Lower leg skin (tissue), 3 donors: Measurements from ENCODE around the gene SLIT3.

Experiments
- CTCF ChIP-seq, 3 donors: fragments of 450-650 bp; IDR thresholded peaks; one replicate each; pipeline ENCODE4 v1.5.1; 2016; ENCODE audit warnings: antibody characterized with exemption in 3 of 3, mild to moderate bottlenecking in 3 of 3, moderate library complexity in 2 of 3
- POLR2A ChIP-seq, 2 donors: fragments of 450-650 bp; IDR thresholded peaks; one replicate each; pipeline ENCODE4 v1.6.1; 2016 to 2017; ENCODE audit warnings: antibody characterized with exemption in 2 of 2, mild to moderate bottlenecking in 1 of 2, moderate library complexity in 1 of 2

- TF ChIP-seq CTCF (IDR thresholded peaks at IDR 0.05) = no peak
- TF ChIP-seq POLR2A (IDR thresholded peaks at IDR 0.05) = no peak
Observed at GRCh38 chr5:168620807-168621206, 680.1 kb downstream of the SLIT3 start.
